Liver (tissue), 3 donors: ENCODE measurements around the gene ANKRD17.

Experiments used
- EGR1 ChIP-seq, 2 donors: IDR thresholded peaks; 2 replicates each; pipeline ENCODE4 v1.6.1; 2016 to 2018; ENCODE audit warnings: antibody characterized with exemption in 2 of 2, low read depth in 2 of 2
- FOXA1 ChIP-seq: IDR thresholded peaks from 2 replicates; pipeline ENCODE4 v1.6.1; 2016; ENCODE audit warnings: antibody characterized with exemption
- JUND ChIP-seq, 2 donors: IDR thresholded peaks; 2 replicates each; pipeline ENCODE4 v1.6.1; 2016; ENCODE audit warnings: antibody characterized with exemption in 2 of 2
- MAX ChIP-seq: IDR thresholded peaks from 2 replicates; pipeline ENCODE4 v1.6.1; 2016; ENCODE audit warnings: antibody characterized with exemption
- NR2F2 ChIP-seq: IDR thresholded peaks from 2 replicates; pipeline ENCODE4 v1.6.1; 2016; ENCODE audit warnings: antibody characterized with exemption
- REST ChIP-seq: IDR thresholded peaks from 2 replicates; pipeline ENCODE4 v1.6.1; 2016; ENCODE audit warnings: antibody characterized with exemption, mild to moderate bottlenecking
- RXRA ChIP-seq, 2 donors: IDR thresholded peaks; 2 replicates each; pipeline ENCODE4 v1.6.1; 2017 to 2018; ENCODE audit warnings: antibody characterized with exemption in 2 of 2, mild to moderate bottlenecking in 1 of 2
- TAF1 ChIP-seq: conservative IDR thresholded peaks from 2 replicates; pipeline ENCODE4 v1.6.1; 2016; ENCODE audit warnings: antibody characterized with exemption, mild to moderate bottlenecking
- TF ChIP-seq, protein P1 (sequence below): fragments of 150-350 bp; IDR thresholded peaks from 2 replicates; pipeline ENCODE4 v1.5.1; 2017; ENCODE audit warnings: improper control_type of control experiment, low read depth, low read length; ENCODE audit not compliant: missing input control
- TF ChIP-seq, protein P2 (sequence below): IDR thresholded peaks from 2 replicates; pipeline ENCODE4 v1.6.1; 2016; ENCODE audit warnings: antibody characterized with exemption
- donor health status: healthy.
- donor health status: healthy.

GRCh38 chr4:73045879-73046278 is 212.7 kb downstream of the ANKRD17 start:
- TF ChIP-seq, protein P1, sequence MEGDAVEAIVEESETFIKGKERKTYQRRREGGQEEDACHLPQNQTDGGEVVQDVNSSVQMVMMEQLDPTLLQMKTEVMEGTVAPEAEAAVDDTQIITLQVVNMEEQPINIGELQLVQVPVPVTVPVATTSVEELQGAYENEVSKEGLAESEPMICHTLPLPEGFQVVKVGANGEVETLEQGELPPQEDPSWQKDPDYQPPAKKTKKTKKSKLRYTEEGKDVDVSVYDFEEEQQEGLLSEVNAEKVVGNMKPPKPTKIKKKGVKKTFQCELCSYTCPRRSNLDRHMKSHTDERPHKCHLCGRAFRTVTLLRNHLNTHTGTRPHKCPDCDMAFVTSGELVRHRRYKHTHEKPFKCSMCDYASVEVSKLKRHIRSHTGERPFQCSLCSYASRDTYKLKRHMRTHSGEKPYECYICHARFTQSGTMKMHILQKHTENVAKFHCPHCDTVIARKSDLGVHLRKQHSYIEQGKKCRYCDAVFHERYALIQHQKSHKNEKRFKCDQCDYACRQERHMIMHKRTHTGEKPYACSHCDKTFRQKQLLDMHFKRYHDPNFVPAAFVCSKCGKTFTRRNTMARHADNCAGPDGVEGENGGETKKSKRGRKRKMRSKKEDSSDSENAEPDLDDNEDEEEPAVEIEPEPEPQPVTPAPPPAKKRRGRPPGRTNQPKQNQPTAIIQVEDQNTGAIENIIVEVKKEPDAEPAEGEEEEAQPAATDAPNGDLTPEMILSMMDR: no peak
- no peak for TF ChIP-seq NR2F2
- no peak for TF ChIP-seq FOXA1
- no peak for TF ChIP-seq JUND (IDR thresholded peaks at IDR 0.05)
- TF ChIP-seq TAF1: no peak
- TF ChIP-seq MAX: no peak
- TF ChIP-seq, protein P2, sequence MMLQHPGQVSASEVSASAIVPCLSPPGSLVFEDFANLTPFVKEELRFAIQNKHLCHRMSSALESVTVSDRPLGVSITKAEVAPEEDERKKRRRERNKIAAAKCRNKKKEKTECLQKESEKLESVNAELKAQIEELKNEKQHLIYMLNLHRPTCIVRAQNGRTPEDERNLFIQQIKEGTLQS: no peak
- no peak for TF ChIP-seq RXRA (IDR thresholded peaks at IDR 0.05)
- no peak for TF ChIP-seq REST
- no peak for TF ChIP-seq EGR1 (IDR thresholded peaks at IDR 0.05; ENCODE audit: low read depth in 2 of 2)
